Stimulated activated CD4-positive, alpha-beta T cell treated with anti-CD3 and anti-CD28 coated beads, Interleukin-1b, Interleukin-23, amount 100 ng/mL, for 24 hours (primary cell): ENCODE data around the gene MKS1.

Experiments
- DNase-seq, 4 experiments: peaks; one replicate each; pipeline ENCODE4 v3.0.0-alpha.2; 2020; ENCODE audit warnings: low read depth in 4 of 4, low spot score in 1 of 4

Gene MKS1

DNA sequence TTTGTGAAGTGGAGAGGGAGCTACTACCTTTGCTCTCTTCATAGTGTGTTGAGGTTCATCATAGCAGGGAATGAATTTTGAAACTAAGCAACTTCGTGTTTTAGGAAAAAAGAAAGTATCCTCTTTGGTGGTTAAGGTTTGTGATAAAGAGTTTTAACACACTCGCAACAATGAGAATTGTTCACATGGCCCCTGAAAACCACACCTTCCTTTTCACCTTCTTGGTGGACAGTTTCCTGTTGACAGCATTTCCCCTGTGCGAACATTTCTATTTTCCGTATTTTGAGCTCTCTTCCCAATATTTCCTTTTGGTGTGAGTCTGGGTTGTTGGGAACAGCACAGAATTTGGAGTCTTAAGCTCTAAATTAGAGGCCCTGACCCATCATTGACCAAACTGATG, 48.4 kb downstream of the MKS1 start:
- DNase-seq = no peak

DNA sequence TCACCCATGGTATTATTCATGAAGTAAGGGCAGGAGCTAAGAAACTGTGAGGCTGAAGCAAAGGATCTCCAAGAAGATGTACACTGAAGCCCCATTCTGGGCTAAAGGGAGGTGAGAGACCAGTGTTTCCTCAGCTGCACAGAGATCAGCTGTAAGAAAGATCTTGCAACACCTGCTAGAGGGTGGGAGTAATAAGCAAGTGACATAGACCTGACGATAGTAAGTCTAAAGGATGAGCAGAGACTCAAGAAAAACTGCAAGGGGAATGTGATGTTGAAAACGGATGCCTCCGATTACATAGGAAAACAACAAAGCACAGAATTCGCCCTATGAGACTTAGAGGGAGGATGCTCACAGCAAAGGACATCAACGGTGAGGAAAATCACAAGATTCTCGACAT, 52.4 kb downstream of the MKS1 start, which contains the start of gene OR4D2:
TSS of gene OR4D2 (plus strand) at position 301 of the 400 bp plus-strand sequence. CDS start 2,674 bp downstream, outside the sequence.
- DNase-seq = no peak

DNA sequence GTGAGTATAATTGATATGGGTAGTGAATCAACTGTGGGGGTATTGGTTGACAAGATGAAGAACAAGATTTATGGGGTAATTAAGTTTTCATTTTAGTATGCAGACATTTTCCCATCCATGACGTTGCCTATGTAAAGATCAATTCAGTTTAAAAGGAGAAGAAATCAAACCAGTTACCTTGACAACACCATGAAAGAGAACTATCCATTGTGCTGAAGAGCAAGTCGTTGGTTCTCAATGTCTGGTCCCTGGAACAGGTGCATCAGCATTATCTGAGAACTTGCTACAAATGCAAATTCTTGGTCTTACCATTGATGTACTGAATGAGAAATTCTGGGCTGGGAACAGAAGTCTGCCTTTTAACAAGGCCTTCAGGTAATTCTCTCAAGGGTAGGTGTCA, 53.1 kb downstream of the MKS1 start:
- no peak for DNase-seq

DNA sequence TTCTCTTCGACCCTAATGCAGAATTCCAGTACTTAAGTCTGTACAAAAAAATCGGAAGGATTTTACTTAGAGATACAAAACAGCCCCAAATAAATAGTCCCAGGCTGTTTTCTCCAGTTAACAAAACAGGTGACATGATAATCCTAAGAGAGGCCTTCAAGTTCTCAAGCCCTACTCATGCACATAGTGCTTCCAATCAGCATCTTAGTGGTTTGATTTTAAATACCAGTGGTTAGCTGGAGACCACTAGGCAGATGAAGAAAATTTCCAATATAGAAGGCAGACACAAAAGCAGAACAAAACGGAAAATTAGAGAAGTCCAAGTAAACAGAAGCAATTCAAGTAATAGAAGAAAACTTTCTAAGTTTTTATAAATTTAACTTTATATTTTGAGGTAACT, 57.5 kb downstream of the MKS1 start:
- DNase-seq = no peak

DNA sequence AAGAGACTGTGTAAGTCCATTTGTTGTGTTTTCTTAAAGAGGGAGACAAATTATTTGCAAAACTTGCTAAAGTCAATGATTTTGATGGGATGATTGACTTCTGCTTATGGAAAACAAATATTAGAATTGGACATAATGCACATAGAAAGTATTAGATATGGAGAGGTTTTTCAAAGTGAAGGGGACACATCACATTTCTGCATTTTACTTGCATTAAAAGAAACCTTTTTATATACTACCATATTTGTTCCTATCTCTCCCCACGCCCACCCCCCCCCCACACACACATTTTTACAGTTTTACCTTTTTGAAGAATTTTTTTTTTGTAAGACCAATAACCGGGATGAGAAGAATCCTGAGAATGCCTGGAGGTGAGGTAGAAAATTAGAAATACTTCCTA, 60.9 kb downstream of the MKS1 start:
- DNase-seq = no peak

DNA sequence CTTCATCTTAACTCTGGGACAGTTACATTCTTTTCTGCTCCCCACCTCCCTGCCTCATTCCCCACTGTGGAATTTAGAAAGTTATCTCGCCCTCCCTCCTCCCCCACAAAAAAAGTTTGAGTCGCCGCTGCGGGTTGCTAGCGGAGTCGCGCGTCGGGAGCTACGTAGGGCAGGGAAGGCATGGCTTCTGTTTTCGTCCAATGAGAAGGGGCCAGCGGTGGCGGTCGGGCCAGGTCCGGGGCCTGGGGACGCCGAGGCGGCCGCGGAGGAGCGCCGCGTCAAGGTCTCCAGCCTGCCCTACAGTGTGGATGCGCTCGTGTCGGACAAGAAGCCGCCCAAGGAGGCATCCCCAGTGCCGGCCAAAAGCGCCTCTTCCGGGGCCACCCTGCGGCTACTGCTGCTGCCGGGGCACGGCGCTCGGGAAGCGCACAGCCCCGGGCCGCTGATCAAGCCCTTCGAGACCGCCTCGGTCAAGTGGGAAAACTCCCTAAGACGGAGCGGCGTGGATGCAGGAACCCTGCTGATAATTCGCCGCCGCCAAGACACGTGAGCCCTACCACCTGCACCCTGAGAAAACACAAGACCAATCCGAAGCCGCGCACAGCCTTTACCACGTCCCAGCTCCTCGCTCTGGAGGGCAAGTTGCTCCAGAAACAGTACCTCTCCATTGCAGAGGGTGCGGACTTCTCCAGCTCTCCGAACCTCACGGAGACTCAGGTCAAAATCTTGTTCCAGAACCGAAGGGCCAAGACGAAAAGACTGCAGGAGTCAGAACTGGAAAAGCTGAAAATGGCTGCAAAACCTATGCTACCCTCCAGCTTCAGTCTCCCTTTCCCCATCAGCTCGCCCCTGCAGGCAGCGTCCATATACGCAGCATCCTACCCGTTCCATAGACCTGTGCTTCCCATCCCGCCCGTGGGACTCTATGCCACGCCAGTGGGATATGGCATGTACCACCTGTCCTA, 61.9 kb downstream of the MKS1 start:
- peak; percentile 27 to 60 (median 44) for DNase-seq
